Thoracic aorta (tissue), 2 donors: Measurements from ENCODE around the gene WDR44. TPM values are rescaled to one million over a fixed set of nuclear protein-coding genes. Genes with fewer than 3 reads are reported as not detected.
"Not testable (repeated sequence)": the region's sequence is repeated elsewhere in the genome, so short reads cannot be mapped to it uniquely, and the experiment has no call there.

Source experiments
- ATAC-seq: fragments of 150-250 bp; one replicate; pipeline ENCODE4 v1.8.0; 2017; ENCODE audit warnings: low read depth; ENCODE audit not compliant: insufficient number of reproducible peaks, low FRiP score
- DNase-seq: peaks from one replicate; pipeline ENCODE4 v3.0.0-alpha.2; 2020; ENCODE audit warnings: low spot score
- H3K27ac ChIP-seq, 2 donors: fragments of 200-600 bp; sonication (generic); 1 replicate in 1 of 2; 2 replicates in 1 of 2; pipeline ENCODE4 v1.5.1; 2016; ENCODE audit warnings: mild to moderate bottlenecking in 2 of 2, moderate library complexity in 2 of 2
- H3K27me3 ChIP-seq: fragments of 200-600 bp; sonication (generic); replicated peaks from 2 replicates; pipeline ENCODE4 v1.6.0; 2016; ENCODE audit warnings: mild to moderate bottlenecking; ENCODE audit not compliant: insufficient read depth
- H3K36me3 ChIP-seq: fragments of 200-600 bp; sonication (generic); one replicate; pipeline ENCODE4 v1.5.1; 2016
- H3K4me1 ChIP-seq, 2 donors: fragments of 200-600 bp; sonication (generic); 1 replicate in 1 of 2; 2 replicates in 1 of 2; pipeline versions ENCODE4 v1.5.1 to v1.6.0; 2016; ENCODE audit warnings: low read depth in 2 of 2, mild to moderate bottlenecking in 1 of 2; ENCODE audit not compliant: control insufficient read depth in 1 of 2
- H3K4me3 ChIP-seq: fragments of 200-600 bp; sonication (generic); 2 replicates; pipeline ENCODE4 v1.5.1; 2016; ENCODE audit warnings: mild to moderate bottlenecking
- H3K9me3 ChIP-seq: fragments of 200-600 bp; sonication (generic); 2 replicates; pipeline ENCODE4 v1.5.1; 2016
- CTCF ChIP-seq: fragments of 200-600 bp; sonication (generic); IDR thresholded peaks from one replicate; pipeline ENCODE4 v1.5.1; 2019; ENCODE audit warnings: antibody characterized with exemption
- total RNA-seq, 2 donors: library from RNA; depleted of rRNA; stranded (reverse); fragments of >200 nt; gene quantifications; one replicate each; pipeline versions ENCODE4 v1.1.0 to v1.2.3, GENCODE V29; 2016

WDR44 gene
- total RNA-seq = 10 to 100 TPM; 15.2 to 19.0 TPM

- peak within 1 kb of the TSS; percentile 91 to 93 for H3K27ac ChIP-seq
- H3K27me3 ChIP-seq = no peaks in the 10 kb centered on the region
- no peak for TF ChIP-seq CTCF
- DNase-seq = peak; percentile 53
- no peaks in the 10 kb centered on the region for H3K9me3 ChIP-seq
- peak within 1 kb of the TSS; percentile 92 for H3K4me3 ChIP-seq
- H3K4me1 ChIP-seq = peaks cover 0 to 25% of the 10 kb centered on the region in 2 donors
- ATAC-seq = peak; percentile 82
- H3K36me3 ChIP-seq = no peaks in the 10 kb centered on the region
Measured at GRCh38 chrX:118345464-118346257, at the start of gene WDR44. Gene WDR44 (plus strand): TSS chrX:118346106. CDS start chrX:118346504, 398 bp downstream.

- ATAC-seq, H3K4me1 ChIP-seq, H3K27me3 ChIP-seq, H3K27ac ChIP-seq, H3K36me3 ChIP-seq, H3K4me3 ChIP-seq, H3K9me3 ChIP-seq, DNase-seq: not testable (repeated sequence)
Measured at GRCh38 chrX:118305827-118306226, 40.1 kb upstream of the WDR44 start.

- no peak for DNase-seq
- Histone ChIP-seq H3K4me3 (no peak overlapping the region), H3K9me3 (no peaks in the 10 kb centered on the region), H3K27me3 (no peaks in the 10 kb centered on the region), H3K27ac (no peak overlapping the region), H3K4me1 (no peaks in the 10 kb centered on the region), H3K36me3 (no peaks in the 10 kb centered on the region)
- ATAC-seq = no peak
- TF ChIP-seq CTCF = no peak
Measured at GRCh38 chrX:118315529-118315928, 30.4 kb upstream of the WDR44 start.

- H3K4me1 ChIP-seq = no peaks in the 10 kb centered on the region
- no peaks in the 10 kb centered on the region for H3K36me3 ChIP-seq
- H3K27ac ChIP-seq = no peak overlapping the region
- DNase-seq (no peak), ATAC-seq (no peak)
- H3K4me3 ChIP-seq = no peak overlapping the region
- no peaks in the 10 kb centered on the region for H3K27me3 ChIP-seq
- no peaks in the 10 kb centered on the region for H3K9me3 ChIP-seq
- TF ChIP-seq CTCF = no peak
Measured at GRCh38 chrX:118324588-118324987, 21.3 kb upstream of the WDR44 start.

GRCh38 chrX:118325453-118325852, 20.5 kb upstream of the WDR44 start:
- Histone ChIP-seq H3K9me3 (no peaks in the 10 kb centered on the region), H3K4me3 (no peak overlapping the region), H3K36me3 (no peaks in the 10 kb centered on the region), H3K27me3 (no peaks in the 10 kb centered on the region), H3K4me1 (no peaks in the 10 kb centered on the region), H3K27ac (no peak overlapping the region)
- no peak for TF ChIP-seq CTCF
- DNase-seq (no peak), ATAC-seq (no peak)
